HepG2 (cell line): ENCODE data around the gene KRTAP1-1. TPM values are rescaled to one million over a fixed set of nuclear protein-coding genes. Genes with fewer than 3 reads are reported as not detected.
"Not testable (repeated sequence)": the region's sequence is repeated elsewhere in the genome, so short reads cannot be mapped to it uniquely, and the experiment has no call there.

Source experiments
- BHLHE40 ChIP-seq: IDR thresholded peaks from 2 replicates; pipeline ENCODE4 v1.6.1; 2011; ENCODE audit warnings: low read length, improper control_type of control experiment
- DPF2 ChIP-seq: sonication (generic); formaldehyde crosslinking; IDR thresholded peaks from 2 replicates; pipeline ENCODE4 v1.4.0; 2020; ENCODE audit warnings: mild to moderate bottlenecking, low read depth, missing genetic modification reagents, borderline replicate concordance
- ETV5 ChIP-seq: IDR thresholded peaks from 2 replicates; pipeline ENCODE4 v1.6.1; 2018; ENCODE audit warnings: missing biosample characterization, missing genetic modification reagents, inconsistent platforms, borderline replicate concordance
- FOSL1 ChIP-seq: sonication (generic); formaldehyde crosslinking; IDR thresholded peaks from 2 replicates; pipeline ENCODE4 v1.9.0; 2021; ENCODE audit warnings: missing genetic modification reagents, borderline replicate concordance
- FOXA1 ChIP-seq, 2 experiments: fragments of 450-650 bp in 1 of 2; sonication (generic) in 1 of 2; formaldehyde crosslinking in 1 of 2; IDR thresholded peaks; 2 replicates each; pipeline versions ENCODE4 v1.4.0 to v1.6.1; 2016 to 2020; ENCODE audit warnings: missing genetic modification reagents in 1 of 2
- GATAD2A ChIP-seq: IDR thresholded peaks from 2 replicates; pipeline ENCODE4 v1.6.1; 2016
- MAFK ChIP-seq, 2 experiments: IDR thresholded peaks in 1 of 2; conservative IDR thresholded peaks in 1 of 2; 2 replicates each; pipeline ENCODE4 v1.6.1; 2011; ENCODE audit warnings: improper control_type of control experiment in 2 of 2, low read length in 2 of 2
- PHF21A ChIP-seq: sonication (generic); formaldehyde crosslinking; IDR thresholded peaks from 2 replicates; pipeline ENCODE4 v1.5.0; 2020; ENCODE audit warnings: mild to moderate bottlenecking, missing genetic modification reagents
- PHF5A ChIP-seq: IDR thresholded peaks from one replicate; pipeline ENCODE4 v1.6.1; 2018; ENCODE audit warnings: low read depth, missing genetic modification reagents; ENCODE audit not compliant: unreplicated experiment
- SOX13 ChIP-seq, 3 experiments: fragments of 450-650 bp in 1 of 3; sonication (generic) in 1 of 3; formaldehyde crosslinking in 1 of 3; IDR thresholded peaks in 2 of 3; conservative IDR thresholded peaks in 1 of 3; 2 replicates each; pipeline versions ENCODE4 v1.5.0 to v1.6.1; 2016 to 2020; ENCODE audit warnings: antibody characterized with exemption in 1 of 3, mild to moderate bottlenecking in 1 of 3, missing compliant biosample characterization in 1 of 3, missing genetic modification reagents in 1 of 3, moderate library complexity in 1 of 3
- SOX5 ChIP-seq: IDR thresholded peaks from 2 replicates; pipeline ENCODE4 v1.6.1; 2016; ENCODE audit warnings: borderline replicate concordance
- STAG1 ChIP-seq: sonication (generic); formaldehyde crosslinking; IDR thresholded peaks from 2 replicates; pipeline ENCODE4 v1.4.0; 2020; ENCODE audit warnings: missing genetic modification reagents
- TBX3 ChIP-seq: fragments of 450-650 bp; IDR thresholded peaks from 2 replicates; pipeline ENCODE4 v1.6.1; 2017; ENCODE audit warnings: antibody characterized with exemption, mild to moderate bottlenecking, inconsistent platforms, borderline replicate concordance
- polyA plus RNA-seq, 8 experiments: library from polyadenylated mRNA; depleted of rRNA in 3 of 8; stranded (reverse) in 7 of 8; unstranded in 1 of 8; fragments of >200 nt; fragmentation: Illumina TruSeq in 4 of 8; extraction: Trizol in 4 of 8; gene quantifications; 2 replicates each; pipeline versions ENCODE4 v1.2.1 to v1.2.3, GENCODE V29; 2011 to 2016; ENCODE audit warnings: low read depth in 4 of 8, missing spikeins in 1 of 8, mixed read lengths in 1 of 8; ENCODE audit not compliant: insufficient read depth in 1 of 8
- total RNA-seq, 5 experiments: library from RNA; depleted of rRNA; stranded (reverse); fragments of >200 nt; fragmentation: Illumina TruSeq; extraction: Trizol; gene quantifications; 2 replicates each; pipeline ENCODE4 v1.2.3, GENCODE V29; 2016; ENCODE audit warnings: low read depth in 1 of 5
- TF ChIP-seq, protein P1 (sequence below): sonication (generic); formaldehyde crosslinking; IDR thresholded peaks from 2 replicates; pipeline ENCODE4 v1.4.0; 2020; ENCODE audit warnings: missing genetic modification reagents
- TF ChIP-seq, protein P2 (sequence below): sonication (generic); formaldehyde crosslinking; IDR thresholded peaks from 2 replicates; pipeline ENCODE4 v1.4.0; 2020; ENCODE audit warnings: missing genetic modification reagents
- TF ChIP-seq, protein P3 (sequence below): sonication (generic); formaldehyde crosslinking; IDR thresholded peaks from 2 replicates; pipeline ENCODE4 v1.4.0; 2020; ENCODE audit warnings: missing genetic modification reagents, mild to moderate bottlenecking, borderline replicate concordance
- TF ChIP-seq, protein P4 (sequence below): sonication (generic); formaldehyde crosslinking; IDR thresholded peaks from 2 replicates; pipeline ENCODE4 v1.4.0; 2020; ENCODE audit warnings: missing genetic modification reagents, borderline replicate concordance
- TF ChIP-seq, protein P5 (sequence below): sonication (generic); formaldehyde crosslinking; IDR thresholded peaks from 2 replicates; pipeline ENCODE4 v1.4.0; 2020; ENCODE audit warnings: missing genetic modification reagents

KRTAP1-1 gene
- total and polyA plus RNA-seq, 2 of the 13 experiments (the other 11 are each of a cell fraction or from before 2014, with no cell fraction given): not detected

DNA sequence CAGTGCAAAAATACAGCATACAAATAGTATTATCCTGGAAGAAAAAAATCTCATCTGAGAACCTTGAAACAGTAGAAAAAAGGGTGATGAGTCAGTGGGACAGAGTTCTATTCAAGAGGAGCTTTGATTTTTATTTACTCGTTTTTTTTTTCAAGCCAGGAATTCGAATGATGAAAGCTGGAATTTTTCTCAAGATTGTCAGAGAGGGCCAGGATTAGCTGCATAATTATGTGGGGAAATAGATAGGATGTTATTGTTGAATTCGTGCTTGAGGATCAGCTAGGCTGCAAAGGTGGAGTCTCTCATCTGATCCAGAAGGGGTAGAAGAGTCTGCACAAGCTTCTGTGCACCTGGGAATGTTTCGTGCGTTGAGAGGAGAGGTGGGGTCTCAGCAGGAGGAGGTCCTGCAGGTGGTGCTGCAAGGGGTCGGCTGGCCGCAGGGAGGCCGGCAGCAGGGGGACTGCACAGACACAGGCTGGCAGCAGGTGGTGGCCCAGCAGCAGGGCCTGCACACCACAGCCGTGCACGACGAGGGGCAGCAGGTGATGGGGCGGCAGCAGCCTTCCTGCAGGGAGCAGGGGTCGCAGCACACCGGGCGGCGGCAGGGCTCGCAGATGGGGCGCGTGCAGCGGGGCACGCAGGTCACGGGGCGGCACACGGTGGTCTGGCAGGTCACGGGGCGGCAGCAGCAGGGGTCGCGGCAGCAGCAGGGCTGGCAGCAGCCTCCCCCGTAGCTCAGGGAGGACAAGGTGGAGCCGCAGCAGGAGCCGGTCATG, 18.2 kb upstream of the KRTAP1-1 start (continued):
- TF ChIP-seq, protein P1, sequence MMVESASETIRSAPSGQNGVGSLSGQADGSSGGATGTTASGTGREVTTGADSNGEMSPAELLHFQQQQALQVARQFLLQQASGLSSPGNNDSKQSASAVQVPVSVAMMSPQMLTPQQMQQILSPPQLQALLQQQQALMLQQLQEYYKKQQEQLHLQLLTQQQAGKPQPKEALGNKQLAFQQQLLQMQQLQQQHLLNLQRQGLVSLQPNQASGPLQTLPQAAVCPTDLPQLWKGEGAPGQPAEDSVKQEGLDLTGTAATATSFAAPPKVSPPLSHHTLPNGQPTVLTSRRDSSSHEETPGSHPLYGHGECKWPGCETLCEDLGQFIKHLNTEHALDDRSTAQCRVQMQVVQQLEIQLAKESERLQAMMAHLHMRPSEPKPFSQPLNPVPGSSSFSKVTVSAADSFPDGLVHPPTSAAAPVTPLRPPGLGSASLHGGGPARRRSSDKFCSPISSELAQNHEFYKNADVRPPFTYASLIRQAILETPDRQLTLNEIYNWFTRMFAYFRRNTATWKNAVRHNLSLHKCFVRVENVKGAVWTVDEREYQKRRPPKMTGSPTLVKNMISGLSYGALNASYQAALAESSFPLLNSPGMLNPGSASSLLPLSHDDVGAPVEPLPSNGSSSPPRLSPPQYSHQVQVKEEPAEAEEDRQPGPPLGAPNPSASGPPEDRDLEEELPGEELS (CRISPR knock-in tag): peak; percentile 79
- TF ChIP-seq ETV5 (CRISPR knock-in tag) (peak; percentile 59; the same call in 1 of the 2 replicates), PHF5A (CRISPR knock-in tag) (peak; percentile 35), MAFK (conservative IDR thresholded peaks at IDR 0.05 in 1 of 2, IDR thresholded peaks at IDR 0.05 in 1 of 2; ENCODE audit: low read length in 2 of 2) (peak in 1 of 2 experiments; percentile 28; a peak in 1 of 4 replicates), DPF2 (CRISPR knock-in tag) (peak; percentile 79), SOX5 (peak; percentile 92), FOXA1 (CRISPR knock-in tag; IDR thresholded peaks at IDR 0.05) (0 out of 2 replicates have a peak, but pooled peaks have one; percentile 60), FOSL1 (peak; percentile 81; the same call in 1 of the 2 replicates), STAG1 (CRISPR knock-in tag) (peak; percentile 18; the same call in 1 of the 2 replicates), SOX13 (IDR thresholded peaks at IDR 0.05) (peak; percentile 55; the same call in 1 of the 2 replicates), SOX13 (CRISPR knock-in tag; conservative IDR thresholded peaks at IDR 0.05 in 1 of 2, IDR thresholded peaks at IDR 0.05 in 1 of 2) (peak in 1 of 2 experiments; percentile 90; a peak in 2 of 4 replicates), PHF21A (CRISPR knock-in tag) (peak; percentile 60), BHLHE40 (0 out of 2 replicates have a peak, but pooled peaks have one; percentile 3), GATAD2A (CRISPR knock-in tag) (peak; percentile 80), TBX3 (peak; percentile 56; the same call in 1 of the 2 replicates)
- TF ChIP-seq, protein P2, sequence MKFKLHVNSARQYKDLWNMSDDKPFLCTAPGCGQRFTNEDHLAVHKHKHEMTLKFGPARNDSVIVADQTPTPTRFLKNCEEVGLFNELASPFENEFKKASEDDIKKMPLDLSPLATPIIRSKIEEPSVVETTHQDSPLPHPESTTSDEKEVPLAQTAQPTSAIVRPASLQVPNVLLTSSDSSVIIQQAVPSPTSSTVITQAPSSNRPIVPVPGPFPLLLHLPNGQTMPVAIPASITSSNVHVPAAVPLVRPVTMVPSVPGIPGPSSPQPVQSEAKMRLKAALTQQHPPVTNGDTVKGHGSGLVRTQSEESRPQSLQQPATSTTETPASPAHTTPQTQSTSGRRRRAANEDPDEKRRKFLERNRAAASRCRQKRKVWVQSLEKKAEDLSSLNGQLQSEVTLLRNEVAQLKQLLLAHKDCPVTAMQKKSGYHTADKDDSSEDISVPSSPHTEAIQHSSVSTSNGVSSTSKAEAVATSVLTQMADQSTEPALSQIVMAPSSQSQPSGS: 0 out of 2 replicates have a peak, but pooled peaks have one; percentile 33
- TF ChIP-seq, protein P3, sequence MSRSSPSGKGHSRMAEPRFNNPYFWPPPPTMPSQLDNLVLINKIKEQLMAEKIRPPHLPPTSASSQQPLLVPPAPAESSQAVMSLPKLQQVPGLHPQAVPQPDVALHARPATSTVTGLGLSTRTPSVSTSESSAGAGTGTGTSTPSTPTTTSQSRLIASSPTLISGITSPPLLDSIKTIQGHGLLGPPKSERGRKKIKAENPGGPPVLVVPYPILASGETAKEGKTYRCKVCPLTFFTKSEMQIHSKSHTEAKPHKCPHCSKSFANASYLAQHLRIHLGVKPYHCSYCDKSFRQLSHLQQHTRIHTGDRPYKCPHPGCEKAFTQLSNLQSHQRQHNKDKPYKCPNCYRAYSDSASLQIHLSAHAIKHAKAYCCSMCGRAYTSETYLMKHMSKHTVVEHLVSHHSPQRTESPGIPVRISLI (CRISPR knock-in tag): peak; percentile 97
- not testable (repeated sequence) for TF ChIP-seq FOXA1 (IDR thresholded peaks at IDR 0.05)
- TF ChIP-seq, protein P4, sequence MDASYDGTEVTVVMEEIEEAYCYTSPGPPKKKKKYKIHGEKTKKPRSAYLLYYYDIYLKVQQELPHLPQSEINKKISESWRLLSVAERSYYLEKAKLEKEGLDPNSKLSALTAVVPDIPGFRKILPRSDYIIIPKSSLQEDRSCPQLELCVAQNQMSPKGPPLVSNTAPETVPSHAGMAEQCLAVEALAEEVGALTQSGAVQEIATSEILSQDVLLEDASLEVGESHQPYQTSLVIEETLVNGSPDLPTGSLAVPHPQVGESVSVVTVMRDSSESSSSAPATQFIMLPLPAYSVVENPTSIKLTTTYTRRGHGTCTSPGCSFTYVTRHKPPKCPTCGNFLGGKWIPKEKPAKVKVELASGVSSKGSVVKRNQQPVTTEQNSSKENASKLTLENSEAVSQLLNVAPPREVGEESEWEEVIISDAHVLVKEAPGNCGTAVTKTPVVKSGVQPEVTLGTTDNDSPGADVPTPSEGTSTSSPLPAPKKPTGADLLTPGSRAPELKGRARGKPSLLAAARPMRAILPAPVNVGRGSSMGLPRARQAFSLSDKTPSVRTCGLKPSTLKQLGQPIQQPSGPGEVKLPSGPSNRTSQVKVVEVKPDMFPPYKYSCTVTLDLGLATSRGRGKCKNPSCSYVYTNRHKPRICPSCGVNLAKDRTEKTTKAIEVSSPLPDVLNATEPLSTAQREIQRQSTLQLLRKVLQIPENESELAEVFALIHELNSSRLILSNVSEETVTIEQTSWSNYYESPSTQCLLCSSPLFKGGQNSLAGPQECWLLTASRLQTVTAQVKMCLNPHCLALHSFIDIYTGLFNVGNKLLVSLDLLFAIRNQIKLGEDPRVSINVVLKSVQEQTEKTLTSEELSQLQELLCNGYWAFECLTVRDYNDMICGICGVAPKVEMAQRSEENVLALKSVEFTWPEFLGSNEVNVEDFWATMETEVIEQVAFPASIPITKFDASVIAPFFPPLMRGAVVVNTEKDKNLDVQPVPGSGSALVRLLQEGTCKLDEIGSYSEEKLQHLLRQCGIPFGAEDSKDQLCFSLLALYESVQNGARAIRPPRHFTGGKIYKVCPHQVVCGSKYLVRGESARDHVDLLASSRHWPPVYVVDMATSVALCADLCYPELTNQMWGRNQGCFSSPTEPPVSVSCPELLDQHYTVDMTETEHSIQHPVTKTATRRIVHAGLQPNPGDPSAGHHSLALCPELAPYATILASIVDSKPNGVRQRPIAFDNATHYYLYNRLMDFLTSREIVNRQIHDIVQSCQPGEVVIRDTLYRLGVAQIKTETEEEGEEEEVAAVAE (CRISPR knock-in tag): 0 out of 2 replicates have a peak, but pooled peaks have one; percentile 41
- TF ChIP-seq, protein P5, sequence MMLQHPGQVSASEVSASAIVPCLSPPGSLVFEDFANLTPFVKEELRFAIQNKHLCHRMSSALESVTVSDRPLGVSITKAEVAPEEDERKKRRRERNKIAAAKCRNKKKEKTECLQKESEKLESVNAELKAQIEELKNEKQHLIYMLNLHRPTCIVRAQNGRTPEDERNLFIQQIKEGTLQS (CRISPR knock-in tag): peak; percentile 71
